Right forelimb (tissue), 1 donor: ENCODE data around the gene MYO19.
"Not testable (repeated sequence)": the region's sequence is repeated elsewhere in the genome, so short reads cannot be mapped to it uniquely, and the experiment has no call there.

Source experiments
- DNase-seq: peaks from one replicate; pipeline ENCODE4 v3.0.0-alpha.2; 2018

MYO19 gene

GRCh38 chr17:36532435-36532975 is 2.2 kb downstream of the MYO19 start:
- DNase-seq, result no peak

GRCh38 chr17:36529121-36529520 is 5.5 kb downstream of the MYO19 start:
- no peak for DNase-seq

GRCh38 chr17:36527621-36528250 is 6.9 kb downstream of the MYO19 start:
- DNase-seq, result no peak

GRCh38 chr17:36525888-36526287 is 8.8 kb downstream of the MYO19 start:
- no peak for DNase-seq

- DNase-seq, result no peak
These were observed 9.6 kb downstream of the MYO19 start for GRCh38 chr17:36525113-36525512.

GRCh38 chr17:36524428-36524876 is 10.2 kb downstream of the MYO19 start:
- DNase-seq, result no peak

GRCh38 chr17:36523113-36523512 is 11.6 kb downstream of the MYO19 start:
- no peak for DNase-seq

GRCh38 chr17:36515837-36516236 is 18.8 kb downstream of the MYO19 start:
- DNase-seq, result no peak

- no peak for DNase-seq
These were observed 19.8 kb downstream of the MYO19 start for GRCh38 chr17:36514856-36515255.

- no peak for DNase-seq
These were observed 22.0 kb downstream of the MYO19 start for GRCh38 chr17:36512641-36513040.

GRCh38 chr17:36511216-36511615 is 23.5 kb downstream of the MYO19 start:
- DNase-seq, result no peak

- DNase-seq, result no peak
These were observed 24.0 kb downstream of the MYO19 start for GRCh38 chr17:36510636-36511035.

GRCh38 chr17:36509272-36509985 is 25.2 kb downstream of the MYO19 start:
- DNase-seq, result no peak

GRCh38 chr17:36508439-36508838 is 26.2 kb downstream of the MYO19 start:
- not testable (repeated sequence) for DNase-seq

GRCh38 chr17:36507266-36507665 is 27.4 kb downstream of the MYO19 start:
- no peak for DNase-seq

GRCh38 chr17:36506831-36507230 is 27.8 kb downstream of the MYO19 start:
- DNase-seq, result no peak

- DNase-seq, result no peak
These were observed 28.3 kb downstream of the MYO19 start for GRCh38 chr17:36506249-36506826.

- no peak for DNase-seq
These were observed 29.5 kb downstream of the MYO19 start for GRCh38 chr17:36505171-36505570.

GRCh38 chr17:36504156-36504545 is 30.5 kb downstream of the MYO19 start:
- DNase-seq, result no peak

GRCh38 chr17:36503456-36504155 is 31.1 kb downstream of the MYO19 start:
- DNase-seq, result no peak

- DNase-seq, result no peak
These were observed 32.7 kb downstream of the MYO19 start for GRCh38 chr17:36501963-36502362.

GRCh38 chr17:36501351-36501750 is 33.3 kb downstream of the MYO19 start:
- DNase-seq, result no peak

GRCh38 chr17:36500745-36501225 is 33.9 kb downstream of the MYO19 start:
- no peak for DNase-seq
